HEK293T (cell line): ENCODE measurements around the gene TUBB4B.

Experiments
- CTCF ChIA-PET: fragments of 350-600 bp; formaldehyde crosslinking; extraction: SDS; loops from one replicate; lab custom pipeline; 2021; ENCODE audit warnings: antibody characterized with exemption, inconsistent platforms; lab: Yijun Ruan, JAX
- POLR2A ChIA-PET: fragments of 350-600 bp; formaldehyde crosslinking; extraction: SDS; loops from one replicate; lab custom pipeline; 2020; ENCODE audit warnings: antibody characterized with exemption, inconsistent platforms; lab: Yijun Ruan, JAX
- DNase-seq: peaks from one replicate; pipeline ENCODE4 v3.0.0; 2012; ENCODE audit warnings: mixed read lengths; ENCODE audit errors: extremely low spot score
- ARNT ChIP-seq: fragments of 450-650 bp; IDR thresholded peaks from 2 replicates; pipeline ENCODE4 v1.6.1; 2017; ENCODE audit warnings: mild to moderate bottlenecking
- BHLHE40 ChIP-seq: fragments of 450-650 bp; IDR thresholded peaks from 2 replicates; pipeline ENCODE4 v1.6.1; 2016; ENCODE audit warnings: mild to moderate bottlenecking, moderate library complexity, borderline replicate concordance
- CTBP1 ChIP-seq: fragments of 450-650 bp; IDR thresholded peaks from 2 replicates; pipeline ENCODE4 v1.6.1; 2016; ENCODE audit warnings: borderline replicate concordance
- ELF4 ChIP-seq: fragments of 450-650 bp; IDR thresholded peaks from 2 replicates; pipeline ENCODE4 v1.6.1; 2017; ENCODE audit warnings: antibody characterized with exemption
- FOXA1 ChIP-seq: fragments of 450-650 bp; IDR thresholded peaks from 2 replicates; pipeline ENCODE4 v1.6.1; 2016; ENCODE audit warnings: mild to moderate bottlenecking
- FOXK2 ChIP-seq: fragments of 450-650 bp; IDR thresholded peaks from 2 replicates; pipeline ENCODE4 v1.6.1; 2016; ENCODE audit warnings: mild to moderate bottlenecking
- FOXM1 ChIP-seq: fragments of 450-650 bp; IDR thresholded peaks from 2 replicates; pipeline ENCODE4 v1.6.1; 2017; ENCODE audit warnings: mild to moderate bottlenecking, borderline replicate concordance
- HDGF ChIP-seq: fragments of 450-650 bp; IDR thresholded peaks from 2 replicates; pipeline ENCODE4 v1.6.1; 2017; ENCODE audit warnings: antibody characterized with exemption, borderline replicate concordance
- L3MBTL2 ChIP-seq: fragments of 450-650 bp; conservative IDR thresholded peaks from 2 replicates; pipeline ENCODE4 v1.6.1; 2016; ENCODE audit warnings: mild to moderate bottlenecking
- LEF1 ChIP-seq: fragments of 450-650 bp; IDR thresholded peaks from 2 replicates; pipeline ENCODE4 v1.6.1; 2017; ENCODE audit warnings: mild to moderate bottlenecking, borderline replicate concordance
- NFRKB ChIP-seq: fragments of 450-650 bp; IDR thresholded peaks from 2 replicates; pipeline ENCODE4 v1.6.1; 2016; ENCODE audit warnings: mild to moderate bottlenecking, moderate library complexity
- SP1 ChIP-seq: fragments of 450-650 bp; IDR thresholded peaks from 2 replicates; pipeline ENCODE4 v1.6.1; 2017
- SUZ12 ChIP-seq: fragments of 450-650 bp; IDR thresholded peaks from 2 replicates; pipeline ENCODE4 v1.6.1; 2016; ENCODE audit warnings: mild to moderate bottlenecking
- TARDBP ChIP-seq: fragments of 450-650 bp; IDR thresholded peaks from 2 replicates; pipeline ENCODE4 v1.6.1; 2016
- ZNF384 ChIP-seq: fragments of 450-650 bp; IDR thresholded peaks from 2 replicates; pipeline ENCODE4 v1.6.1; 2016
- TF ChIP-seq, protein P1 (sequence below): fragments of 450-650 bp; IDR thresholded peaks from 2 replicates; pipeline ENCODE4 v1.6.1; 2016

The TUBB4B gene

DNA sequence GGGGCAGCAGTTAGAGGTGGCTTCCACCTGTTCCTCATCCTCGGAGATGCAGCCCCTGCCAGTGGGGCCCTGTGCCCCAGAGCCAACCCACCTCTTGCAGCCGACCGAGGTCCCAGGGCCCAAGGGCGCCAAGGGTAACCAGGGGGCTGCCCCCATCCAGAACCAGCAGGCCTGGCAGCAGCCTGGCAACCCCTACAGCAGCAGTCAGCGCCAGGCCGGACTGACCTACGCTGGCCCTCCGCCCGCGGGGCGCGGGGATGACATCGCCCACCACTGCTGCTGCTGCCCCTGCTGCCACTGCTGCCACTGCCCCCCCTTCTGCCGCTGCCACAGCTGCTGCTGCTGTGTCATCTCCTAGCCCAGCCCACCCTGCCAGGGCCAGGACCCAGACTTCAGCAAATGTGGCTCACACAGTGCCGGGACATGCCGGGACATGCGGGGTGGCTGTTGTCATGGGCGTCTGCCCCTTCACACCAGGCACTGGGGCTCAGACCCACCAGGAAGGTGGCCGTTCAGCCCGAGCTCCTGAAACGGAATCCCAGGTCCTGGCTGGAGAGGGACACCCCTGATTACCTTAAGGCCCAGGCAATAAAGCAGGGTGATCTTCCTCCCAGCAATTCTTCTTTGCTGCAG is 15.3 kb upstream of the TUBB4B start:
- CTCF ChIA-PET, result interaction anchor here (1.0 kb wide), 1 partner anchor 49 kb away, joined by 3 read pairs; no protein-coding TSS in a partner anchor
- no peak for TF ChIP-seq ZNF384
- TF ChIP-seq FOXK2, result no peak
- TF ChIP-seq, protein P1, sequence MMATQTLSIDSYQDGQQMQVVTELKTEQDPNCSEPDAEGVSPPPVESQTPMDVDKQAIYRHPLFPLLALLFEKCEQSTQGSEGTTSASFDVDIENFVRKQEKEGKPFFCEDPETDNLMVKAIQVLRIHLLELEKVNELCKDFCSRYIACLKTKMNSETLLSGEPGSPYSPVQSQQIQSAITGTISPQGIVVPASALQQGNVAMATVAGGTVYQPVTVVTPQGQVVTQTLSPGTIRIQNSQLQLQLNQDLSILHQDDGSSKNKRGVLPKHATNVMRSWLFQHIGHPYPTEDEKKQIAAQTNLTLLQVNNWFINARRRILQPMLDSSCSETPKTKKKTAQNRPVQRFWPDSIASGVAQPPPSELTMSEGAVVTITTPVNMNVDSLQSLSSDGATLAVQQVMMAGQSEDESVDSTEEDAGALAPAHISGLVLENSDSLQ, result no peak
- no peak for TF ChIP-seq SP1
- no peak for TF ChIP-seq L3MBTL2
- no peak for TF ChIP-seq HDGF
- no peak for TF ChIP-seq CTBP1
- no peak for TF ChIP-seq ELF4
- TF ChIP-seq LEF1, result no peak
- no peak for TF ChIP-seq NFRKB
- TF ChIP-seq FOXA1, result no peak
- no peak for DNase-seq
- POLR2A ChIA-PET, result interaction anchor here (0.7 to 1.8 kb wide), 10 partner anchors 11 to 139 kb away, joined by 3 to 6 read pairs (median 3); partner anchors contain the start of genes ANAPC2, MAN1B1, SSNA1 and TPRN

DNA sequence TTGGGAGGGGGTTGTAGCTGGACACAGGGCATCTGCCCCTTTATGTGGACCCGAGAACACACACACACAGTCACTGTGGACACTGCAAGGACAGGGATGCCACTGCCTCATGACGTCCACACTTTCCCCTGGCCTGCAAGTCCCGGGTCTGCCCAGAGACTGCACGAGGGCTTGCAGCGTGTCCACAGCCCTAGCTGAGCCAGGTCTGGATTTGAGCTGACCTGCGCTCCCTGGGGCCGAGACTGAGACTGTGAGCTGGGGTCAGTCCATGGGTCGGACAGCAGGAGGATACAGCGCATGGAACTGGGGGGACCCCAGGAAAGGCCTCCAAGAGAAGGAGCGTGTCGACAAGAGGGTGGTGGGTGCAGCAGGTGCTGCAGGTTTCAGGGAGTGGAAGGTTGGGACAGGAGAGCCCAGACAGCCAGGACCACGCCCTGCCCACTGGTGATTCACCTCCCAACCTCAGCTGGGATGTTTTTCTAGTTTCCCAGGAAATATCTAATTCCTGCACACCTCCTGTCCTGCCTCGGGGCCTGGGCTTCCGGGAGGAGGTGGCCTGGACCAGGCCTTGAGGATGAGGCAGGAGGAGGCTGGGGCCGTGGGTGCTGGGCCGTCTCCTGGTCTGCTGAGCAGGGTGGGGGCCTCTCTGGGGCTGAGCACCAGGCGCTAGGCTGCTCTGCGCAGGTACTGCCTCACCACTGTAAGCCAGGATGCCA is 14.6 kb upstream of the TUBB4B start:
- no peak for TF ChIP-seq LEF1
- no peak for TF ChIP-seq L3MBTL2
- no peak for TF ChIP-seq FOXK2
- TF ChIP-seq ELF4, result no peak
- no peak for TF ChIP-seq HDGF
- TF ChIP-seq FOXA1, result no peak
- no peak for TF ChIP-seq SP1
- TF ChIP-seq FOXM1, result no peak
- TF ChIP-seq TARDBP, result no peak
- no peak for TF ChIP-seq ARNT
- TF ChIP-seq, protein P1, result no peak
- TF ChIP-seq CTBP1, result no peak
- TF ChIP-seq NFRKB, result no peak
- no peak for TF ChIP-seq SUZ12
- no peak for TF ChIP-seq ZNF384
- no peak for TF ChIP-seq BHLHE40
- CTCF ChIA-PET, result interaction anchor here (1.0 to 1.1 kb wide), 2 partner anchors 50 to 177 kb away, joined by 3 read pairs; no protein-coding TSS in a partner anchor
- DNase-seq, result no peak
- POLR2A ChIA-PET, result interaction anchor here (0.7 to 1.8 kb wide), 7 partner anchors 12 to 140 kb away, joined by 3 to 6 read pairs (median 3); partner anchors contain the start of genes ANAPC2, MAN1B1, NDOR1 and SSNA1

DNA sequence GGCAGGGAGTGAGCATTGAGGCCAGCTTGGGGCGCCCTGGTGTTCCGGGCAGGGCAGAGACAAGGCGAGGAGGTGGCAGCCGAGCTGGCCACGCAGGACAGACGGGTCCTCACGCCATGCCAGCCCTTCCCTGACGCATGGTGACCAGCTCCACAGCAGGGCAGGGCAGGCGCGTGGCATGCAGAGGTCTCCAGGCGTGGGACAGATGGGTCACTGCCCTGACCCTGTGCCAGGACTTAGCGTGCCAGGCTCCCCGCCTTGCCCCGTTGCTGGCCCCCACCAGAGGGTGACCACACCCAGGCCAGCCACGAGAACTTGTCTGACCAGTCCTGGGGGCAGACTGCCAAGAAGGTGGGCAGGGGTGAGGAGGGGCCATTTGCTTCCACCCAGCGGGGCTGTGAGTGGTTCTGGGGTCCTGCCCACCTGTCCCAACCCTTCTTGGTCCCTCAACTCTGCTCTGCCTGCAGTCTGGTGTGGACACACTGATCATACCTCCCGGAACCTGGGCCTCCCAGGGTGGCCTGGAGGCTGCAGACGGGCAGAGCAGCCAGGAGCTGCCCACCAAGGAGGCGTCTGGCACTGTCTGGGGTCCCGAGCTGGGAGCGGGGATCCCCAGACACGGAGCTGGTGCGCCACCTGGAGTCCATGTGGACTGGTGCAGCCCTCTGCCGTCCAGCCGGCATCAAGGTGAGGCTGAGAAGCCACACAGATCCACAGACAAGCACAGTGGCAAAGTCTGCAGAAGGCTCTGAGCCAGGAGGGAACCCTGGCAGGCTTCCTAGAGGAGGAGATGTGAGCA is 13.8 kb upstream of the TUBB4B start, which contains the start of gene RNF224:
Gene RNF224, plus strand, starts transcription at position 449 of the 799 bp plus-strand sequence. CDS start 834 bp downstream, outside the sequence.
- CTCF ChIA-PET, result interaction anchor here (0.6 to 1.7 kb wide), 5 partner anchors 9 to 178 kb away, joined by 3 to 9 read pairs (median 4); no protein-coding TSS in a partner anchor
- DNase-seq, result peak; percentile 75
- POLR2A ChIA-PET, result interaction anchor here (0.7 to 1.8 kb wide), 6 partner anchors 22 to 141 kb away, joined by 3 to 6 read pairs (median 4); partner anchors contain the start of genes ANAPC2, MAN1B1, NDOR1 and SSNA1
- no peak for TF ChIP-seq FOXM1
- no peak for TF ChIP-seq CTBP1
- TF ChIP-seq L3MBTL2, result no peak
- TF ChIP-seq SUZ12, result no peak

DNA sequence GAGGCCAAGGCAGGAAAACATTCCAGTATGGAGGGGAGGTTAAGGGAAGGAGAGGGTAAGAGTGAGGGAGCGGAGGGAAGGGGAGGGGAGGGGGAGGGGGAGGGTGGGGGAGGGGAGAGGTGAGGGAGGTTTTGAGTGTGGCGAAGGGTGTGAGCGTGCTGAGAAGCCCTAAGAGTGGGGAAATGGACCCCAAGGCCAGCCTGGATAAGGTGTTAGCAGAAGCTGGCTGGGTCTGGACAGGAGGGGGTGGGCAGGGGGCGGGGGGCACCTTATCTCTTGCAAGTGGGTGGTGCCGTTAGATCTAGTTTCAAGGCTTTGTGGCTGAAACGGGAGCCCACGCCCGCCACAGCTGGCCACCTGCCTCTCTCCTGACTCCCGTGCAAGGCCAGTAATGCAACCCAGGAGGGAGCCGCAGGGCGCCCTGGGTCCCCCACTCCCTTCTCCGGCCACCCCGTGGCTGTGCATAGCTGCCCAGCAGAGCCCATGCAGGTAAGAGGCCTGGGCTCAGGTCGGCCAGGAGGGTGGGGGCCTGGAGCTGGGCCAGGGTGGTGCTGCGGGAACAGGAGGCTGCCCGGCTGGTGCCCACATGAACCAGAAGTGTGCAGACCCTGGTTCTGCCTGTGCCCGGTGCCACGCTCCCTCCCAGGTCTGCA is 13.1 kb upstream of the TUBB4B start:
- TF ChIP-seq CTBP1 (no peak), ARNT (no peak), FOXA1 (no peak), SUZ12 (no peak)
- TF ChIP-seq, protein P1, result no peak
- ChIA-PET CTCF (interaction anchor here (0.6 to 1.7 kb wide), 4 partner anchors 9 to 97 kb away, joined by 3 to 9 read pairs (median 6); no protein-coding TSS in a partner anchor), POLR2A (interaction anchor here (1.0 to 1.8 kb wide), 3 partner anchors 27 to 141 kb away, joined by 3 to 5 read pairs (median 4); partner anchors contain the start of genes MAN1B1 and TPRN)
- no peak for DNase-seq

DNA sequence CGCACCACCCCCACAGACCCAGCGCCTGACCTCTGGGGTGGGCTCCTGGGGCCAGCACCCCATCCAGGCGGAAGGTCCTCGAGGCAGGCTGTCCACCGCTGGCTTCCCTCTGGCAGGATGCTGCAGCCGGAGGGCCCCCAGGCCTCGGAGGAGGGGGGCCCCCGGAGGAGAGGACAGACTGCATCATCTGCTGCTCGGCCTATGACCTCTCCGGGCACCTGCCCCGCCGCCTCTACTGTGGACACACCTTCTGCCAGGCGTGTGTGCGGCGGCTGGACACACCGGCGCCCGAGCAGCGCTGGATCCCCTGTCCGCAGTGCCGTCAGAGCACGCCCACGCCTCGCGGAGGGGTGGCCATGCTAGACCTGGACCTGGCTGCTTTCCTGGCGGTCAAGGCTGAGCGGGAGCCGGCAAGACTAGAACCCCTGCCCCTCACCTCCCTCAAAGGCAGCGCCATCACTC is 12.6 kb upstream of the TUBB4B start:
- no peak for DNase-seq
- POLR2A ChIA-PET, result no interaction called here
- TF ChIP-seq NFRKB (no peak), ELF4 (no peak), FOXK2 (no peak), CTBP1 (no peak)
- CTCF ChIA-PET, result interaction anchor here (1.7 kb wide), 1 partner anchor 8 kb away, joined by 7 read pairs; no protein-coding TSS in a partner anchor
